Measurements from ENCODE around the gene HOOK2. TPM values are rescaled to one million over a fixed set of nuclear protein-coding genes. Genes with fewer than 3 reads are reported as not detected.
"Not testable (repeated sequence)": the region's sequence is repeated elsewhere in the genome, so short reads cannot be mapped to it uniquely, and the experiment has no call there.

The HOOK2 gene
- 10 to 100 TPM; 20.2 to 22.2 TPM for total RNA-seq

GRCh38 chr19:12774588-12775555, at the start of gene HOOK2:
HOOK2 (minus strand) TSS chr19:12775552; CDS start chr19:12775449, 103 bp downstream.
- Mint-ChIP-seq H3K27ac (peak within 1 kb of the TSS; percentile 67), H3K4me1 (ENCODE audit: low read depth) (peaks cover 34% of the 10 kb centered on the region), H3K4me3 (peak within 1 kb of the TSS; percentile 71), H3K27me3 (no peaks in the 10 kb centered on the region), H3K36me3 (no peaks in the 10 kb centered on the region), H3K9me3 (no peaks in the 10 kb centered on the region)
- intact Hi-C loops (cut with micrococcal nuclease), result loop anchor here (5.0 kb wide), 2 partner anchors 62 to 443 kb away; partner anchors contain the start of genes MAST1 and ZNF563
- ChIA-PET POLR2A (interaction anchor here (1.4 kb wide), 1 partner anchor 16 kb away, joined by 3 read pairs; the partner anchor contains the start of gene JUNB), CTCF (interaction anchor here (0.6 to 10.4 kb wide), 7 partner anchors 8 to 139 kb away, joined by 3 to 372 read pairs (median 5); partner anchors contain the start of genes JUNB, PRDX2 and THSD8)
- DNase-seq, result no peak

- ChIA-PET CTCF (interaction anchor here (1.1 to 2.0 kb wide), 3 partner anchors 9 to 62 kb away, joined by 3 to 9 read pairs (median 7); no protein-coding TSS in a partner anchor), POLR2A (no interaction called here)
- Mint-ChIP-seq H3K27me3 (peaks cover 20% of the 10 kb centered on the region), H3K4me3 (no peak overlapping the region), H3K36me3 (peaks cover 3% of the 10 kb centered on the region), H3K4me1 (ENCODE audit: low read depth) (peaks cover 9% of the 10 kb centered on the region), H3K27ac (no peak overlapping the region), H3K9me3 (peaks cover 6% of the 10 kb centered on the region)
- intact Hi-C loops (cut with micrococcal nuclease), result no loop called here
- no peak for DNase-seq
These were observed 46.4 kb upstream of the HOOK2 start for GRCh38 chr19:12821761-12822160.

GRCh38 chr19:12817810-12818209, 42.5 kb upstream of the HOOK2 start:
- H3K4me1 Mint-ChIP-seq (ENCODE audit: low read depth); H3K27me3 Mint-ChIP-seq; H3K4me3 Mint-ChIP-seq; H3K9me3 Mint-ChIP-seq; DNase-seq; intact Hi-C loops (cut with micrococcal nuclease); H3K27ac Mint-ChIP-seq; POLR2A ChIA-PET: not testable (repeated sequence)
- CTCF ChIA-PET, result interaction anchor here (3.1 kb wide), 1 partner anchor 30 kb away, joined by 14 read pairs; no protein-coding TSS in a partner anchor
- H3K36me3 Mint-ChIP-seq, result peaks cover 15% of the 10 kb centered on the region

- H3K27ac Mint-ChIP-seq; H3K4me1 Mint-ChIP-seq (ENCODE audit: low read depth); H3K4me3 Mint-ChIP-seq; H3K9me3 Mint-ChIP-seq; DNase-seq; H3K27me3 Mint-ChIP-seq; POLR2A ChIA-PET; intact Hi-C loops (cut with micrococcal nuclease): not testable (repeated sequence)
- CTCF ChIA-PET, result interaction anchor here (3.1 kb wide), 1 partner anchor 30 kb away, joined by 14 read pairs; no protein-coding TSS in a partner anchor
- H3K36me3 Mint-ChIP-seq, result peaks cover 16% of the 10 kb centered on the region
These were observed 41.8 kb upstream of the HOOK2 start for GRCh38 chr19:12817188-12817587.

GRCh38 chr19:12815088-12815487, 39.7 kb upstream of the HOOK2 start:
- no peak for DNase-seq
- Mint-ChIP-seq H3K9me3 (no peaks in the 10 kb centered on the region), H3K27me3 (no peaks in the 10 kb centered on the region), H3K27ac (no peak overlapping the region), H3K36me3 (peaks cover 14% of the 10 kb centered on the region), H3K4me1 (ENCODE audit: low read depth) (no peaks in the 10 kb centered on the region), H3K4me3 (no peak overlapping the region)
- ChIA-PET CTCF (interaction anchor here (0.6 to 1.1 kb wide), 4 partner anchors 24 to 118 kb away, joined by 3 to 6 read pairs (median 4); no protein-coding TSS in a partner anchor), POLR2A (no interaction called here)
- intact Hi-C loops (cut with micrococcal nuclease), result no loop called here

GRCh38 chr19:12806242-12807081, 31.1 kb upstream of the HOOK2 start, which contains the start of gene RNASEH2A:
RNASEH2A (plus strand) TSS chr19:12806584; CDS start chr19:12806674, 90 bp downstream.
- Mint-ChIP-seq H3K27me3 (no peaks in the 10 kb centered on the region), H3K27ac (peak within 1 kb of the TSS; percentile 83), H3K4me1 (ENCODE audit: low read depth) (peaks cover 20% of the 10 kb centered on the region), H3K9me3 (no peaks in the 10 kb centered on the region), H3K4me3 (peak within 1 kb of the TSS; percentile 92), H3K36me3 (peaks cover 17% of the 10 kb centered on the region)
- peak; percentile 93 for DNase-seq
- POLR2A ChIA-PET, result interaction anchor here (0.6 to 1.6 kb wide), 6 partner anchors 9 to 107 kb away, joined by 3 to 5 read pairs (median 3); partner anchors contain the start of gene JUNB
- intact Hi-C loops (cut with micrococcal nuclease), result no loop called here
- CTCF ChIA-PET, result interaction anchor here (0.7 to 18.0 kb wide), 10 partner anchors 9 to 79 kb away, joined by 3 to 636 read pairs (median 6); partner anchors contain the start of gene TRIR

- Mint-ChIP-seq H3K9me3 (no peaks in the 10 kb centered on the region), H3K27me3 (no peaks in the 10 kb centered on the region), H3K4me3 (no peak overlapping the region), H3K36me3 (peaks cover 22% of the 10 kb centered on the region), H3K27ac (no peak overlapping the region), H3K4me1 (ENCODE audit: low read depth) (peaks cover 31% of the 10 kb centered on the region)
- intact Hi-C loops (cut with micrococcal nuclease), result loop anchor here (5.0 kb wide), 1 partner anchor 33 kb away; the partner anchor contains the start of gene MAST1
- CTCF ChIA-PET, result interaction anchor here (18.0 kb wide), 1 partner anchor 40 kb away, joined by 636 read pairs; no protein-coding TSS in a partner anchor
- POLR2A ChIA-PET, result no interaction called here
- DNase-seq, result no peak
These were observed 28.7 kb upstream of the HOOK2 start for GRCh38 chr19:12804051-12804450.

GRCh38 chr19:12802267-12803106, 27.1 kb upstream of the HOOK2 start:
- DNase-seq, result no peak
- POLR2A ChIA-PET, result interaction anchor here (1.1 to 1.7 kb wide), 3 partner anchors 9 to 37 kb away, joined by 3 to 5 read pairs (median 4); partner anchors contain the start of gene JUNB
- Mint-ChIP-seq H3K27me3 (no peaks in the 10 kb centered on the region), H3K9me3 (no peaks in the 10 kb centered on the region), H3K27ac (no peak overlapping the region), H3K36me3 (peaks cover 15% of the 10 kb centered on the region), H3K4me1 (ENCODE audit: low read depth) (peaks cover 28% of the 10 kb centered on the region), H3K4me3 (peak overlapping the region; percentile 88)
- CTCF ChIA-PET, result interaction anchor here (0.9 to 18.0 kb wide), 6 partner anchors 22 to 69 kb away, joined by 3 to 636 read pairs (median 8); partner anchors contain the start of gene HOOK2
- intact Hi-C loops (cut with micrococcal nuclease), result loop anchor here (5.0 kb wide), 1 partner anchor 35 kb away; the partner anchor contains the start of gene MAST1

- peak within 1 kb of the TSS; percentile 79 for H3K27ac Mint-ChIP-seq
- intact Hi-C loops (cut with micrococcal nuclease), result loop anchor here (5.0 kb wide), 1 partner anchor 36 kb away; the partner anchor contains the start of gene MAST1
- H3K4me3 Mint-ChIP-seq, result peak within 1 kb of the TSS; percentile 88
- DNase-seq, result peak; percentile 84
- peaks cover 25% of the 10 kb centered on the region for H3K4me1 Mint-ChIP-seq (ENCODE audit: low read depth)
- peaks cover 12% of the 10 kb centered on the region for H3K36me3 Mint-ChIP-seq
- H3K27me3 Mint-ChIP-seq, result no peaks in the 10 kb centered on the region
- POLR2A ChIA-PET, result interaction anchor here (1.1 to 3.1 kb wide), 5 partner anchors 8 to 36 kb away, joined by 3 to 10 read pairs (median 4); partner anchors contain the start of gene JUNB
- CTCF ChIA-PET, result interaction anchor here (0.9 to 18.0 kb wide), 8 partner anchors 10 to 68 kb away, joined by 3 to 636 read pairs (median 8); partner anchors contain the start of genes HOOK2 and JUNB
- H3K9me3 Mint-ChIP-seq, result no peaks in the 10 kb centered on the region
These were observed 26.3 kb upstream of the HOOK2 start, which contains the start of the genes PRDX2 and THSD8 for GRCh38 chr19:12801466-12802266. PRDX2 (minus strand) TSS chr19:12801800; CDS start chr19:12801261, 539 bp downstream. THSD8 (plus strand) TSS chr19:12802069; CDS start chr19:12802072, 3 bp downstream.
